Activated CD4-positive, alpha-beta T cell treated with anti-CD3 and anti-CD28 coated beads, Interleukin-2, Interleukin-6, amounts not matched to agents 100 ng/mL and 50 ng/mL, durations not matched to agents 16 hours and 8 hours (primary cell): Measurements from ENCODE around the gene TSPAN11.

ENCODE experiments used
- DNase-seq: peaks from one replicate; pipeline ENCODE4 v3.0.0-alpha.2; 2020

The TSPAN11 gene

DNA sequence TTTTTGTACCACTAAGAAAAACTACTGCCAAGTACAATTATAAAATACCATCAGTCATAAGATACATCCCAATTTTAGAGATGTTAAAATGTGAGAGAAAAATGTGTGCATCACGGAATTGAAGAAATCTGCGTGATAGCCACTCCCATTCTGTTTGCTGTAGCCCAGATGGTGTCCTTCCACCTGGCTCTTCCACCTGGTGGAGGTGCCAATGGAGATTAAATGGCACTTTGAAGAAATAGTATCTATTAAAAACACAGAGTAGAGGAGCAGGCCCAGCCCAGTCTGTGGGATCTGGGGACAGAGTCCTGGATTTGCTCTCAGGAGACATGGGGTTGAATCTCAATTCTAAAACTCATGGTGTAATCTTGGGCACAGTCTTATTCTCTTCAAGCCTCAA is 35.5 kb downstream of the TSPAN11 start:
- no peak for DNase-seq

- no peak for DNase-seq
Measured at GRCh38 chr12:30963709-30964564, 37.4 kb downstream of the TSPAN11 start.

DNA sequence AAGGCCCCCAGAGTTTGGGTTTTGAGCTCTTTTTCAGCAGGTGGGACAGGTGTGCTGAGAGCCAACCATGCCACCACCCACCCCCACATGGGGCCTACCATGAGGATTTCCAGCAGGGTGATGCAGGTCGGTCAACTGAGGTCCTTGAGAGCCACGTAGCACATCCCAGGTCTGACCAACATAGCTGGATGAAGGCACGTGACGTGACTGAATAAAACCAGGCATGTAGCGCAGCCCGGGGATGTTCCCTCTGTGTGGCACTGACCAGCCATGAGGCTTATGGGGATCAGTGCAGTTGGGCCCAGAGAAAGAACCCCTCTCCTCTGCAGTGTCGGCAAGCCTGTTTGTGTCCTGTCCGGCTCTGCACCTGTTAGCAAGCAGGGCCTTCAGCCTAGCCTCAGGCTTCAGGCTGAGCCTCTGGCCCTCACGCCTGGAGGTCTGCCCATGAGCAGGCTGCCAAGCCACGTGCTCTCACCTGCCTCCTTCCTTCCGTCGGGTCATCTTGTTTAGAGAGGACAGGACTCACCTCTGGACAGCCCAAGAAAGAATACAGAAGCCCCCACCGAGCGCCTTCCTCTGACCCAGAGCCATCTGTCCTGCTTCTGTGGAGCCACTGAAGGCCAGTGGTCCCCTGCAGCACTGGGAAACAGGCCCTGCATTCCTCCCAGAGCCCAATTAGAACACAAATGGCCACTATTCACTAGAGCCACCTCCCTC is 38.5 kb downstream of the TSPAN11 start:
- no peak for DNase-seq

GRCh38 chr12:30965613-30965985 is 39.1 kb downstream of the TSPAN11 start:
- no peak for DNase-seq

- DNase-seq = no peak
Measured at GRCh38 chr12:30967026-30967425, 40.5 kb downstream of the TSPAN11 start.

DNA sequence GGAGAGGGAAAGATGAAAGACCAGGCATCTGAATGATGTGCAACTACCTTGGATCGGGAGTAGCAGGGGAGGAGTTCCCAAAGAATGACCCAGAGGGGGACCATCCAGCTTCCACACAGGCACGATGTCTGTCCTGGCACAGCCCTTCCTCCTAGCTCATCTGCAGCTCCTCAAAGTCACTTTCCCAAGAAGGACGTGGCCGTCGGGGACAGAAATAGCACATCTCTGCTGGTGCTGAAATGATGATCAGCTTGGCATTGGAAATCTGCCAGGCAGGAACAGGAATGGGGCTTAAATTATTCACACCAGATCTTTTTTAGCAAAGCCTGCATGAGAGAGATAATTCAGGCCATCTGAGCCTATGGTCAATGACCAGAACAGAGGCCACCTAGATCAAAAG is 41.7 kb downstream of the TSPAN11 start:
- no peak for DNase-seq

DNA sequence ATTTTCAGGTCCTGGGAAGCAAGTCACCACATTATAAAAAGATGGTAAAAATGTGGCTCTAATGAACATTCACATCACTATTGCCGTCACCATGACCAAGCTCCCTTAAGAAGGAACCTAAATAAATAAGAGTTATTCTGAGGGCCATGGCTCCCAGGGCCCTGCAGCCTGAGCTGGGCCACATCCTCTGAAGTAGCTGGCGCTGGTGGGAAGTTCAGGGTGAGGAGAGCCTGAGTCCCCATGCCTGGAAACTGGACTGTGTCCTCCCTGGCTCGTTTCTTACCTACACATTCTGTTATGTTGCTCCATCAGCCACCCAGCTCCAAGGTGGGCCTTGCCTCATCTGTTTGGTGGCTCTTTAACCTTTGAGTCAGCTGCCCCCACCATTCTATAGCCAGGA is 42.5 kb downstream of the TSPAN11 start:
- no peak for DNase-seq

GRCh38 chr12:30969606-30970395 is 43.3 kb downstream of the TSPAN11 start:
- no peak for DNase-seq

DNA sequence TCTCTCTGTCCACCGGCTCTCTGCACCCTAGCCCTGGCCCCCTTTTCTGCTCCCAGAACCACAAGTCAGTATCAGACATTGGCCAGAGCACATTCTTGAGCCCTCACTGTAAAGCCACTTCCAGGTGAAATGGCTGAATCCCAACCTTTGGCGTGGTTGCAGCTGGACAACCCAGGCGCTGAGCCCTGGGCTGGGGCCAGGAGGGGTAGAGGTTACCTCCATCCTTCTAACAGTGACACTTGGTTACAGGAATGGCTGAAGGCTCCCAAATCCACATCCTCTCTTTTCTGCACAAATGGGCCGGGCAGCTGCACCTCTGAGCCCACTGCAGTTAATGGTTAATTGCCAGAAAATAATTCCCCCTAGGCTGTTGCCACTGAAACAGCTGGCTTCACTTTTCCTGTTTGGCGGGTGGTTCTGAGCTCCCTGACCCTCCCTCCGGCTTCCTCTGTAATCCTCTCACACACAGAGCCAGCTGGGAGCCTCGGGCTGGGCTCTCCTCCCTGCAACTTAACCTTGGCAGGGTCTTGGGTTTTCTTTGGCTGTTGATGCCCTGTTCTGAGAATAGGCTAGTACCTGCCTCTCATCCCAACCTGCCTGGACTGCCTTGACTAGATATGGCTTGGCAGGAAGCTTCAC is 44.1 kb downstream of the TSPAN11 start:
- DNase-seq = no peak

DNA sequence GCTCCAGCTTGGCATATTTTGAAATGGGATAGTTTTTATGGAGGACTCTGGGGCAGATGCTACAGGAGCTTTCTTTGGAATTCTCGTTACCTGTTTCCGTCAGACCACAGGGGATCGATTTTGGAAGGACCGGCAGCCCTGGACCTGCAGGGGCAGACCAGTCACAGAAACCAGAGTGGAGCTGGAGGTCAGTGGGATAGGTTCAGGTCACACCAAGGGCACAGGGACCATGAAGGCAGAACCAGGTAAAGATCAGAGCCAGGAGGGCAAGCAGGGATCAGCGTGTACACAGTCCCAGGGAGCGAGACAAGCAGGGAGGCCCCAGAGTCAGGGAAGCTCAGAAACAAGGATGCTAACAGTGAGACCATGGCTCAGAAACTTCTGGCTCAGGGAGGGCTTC is 45.5 kb downstream of the TSPAN11 start:
- no peak for DNase-seq

- DNase-seq = no peak
Measured at GRCh38 chr12:30973175-30973574, 46.6 kb downstream of the TSPAN11 start.

DNA sequence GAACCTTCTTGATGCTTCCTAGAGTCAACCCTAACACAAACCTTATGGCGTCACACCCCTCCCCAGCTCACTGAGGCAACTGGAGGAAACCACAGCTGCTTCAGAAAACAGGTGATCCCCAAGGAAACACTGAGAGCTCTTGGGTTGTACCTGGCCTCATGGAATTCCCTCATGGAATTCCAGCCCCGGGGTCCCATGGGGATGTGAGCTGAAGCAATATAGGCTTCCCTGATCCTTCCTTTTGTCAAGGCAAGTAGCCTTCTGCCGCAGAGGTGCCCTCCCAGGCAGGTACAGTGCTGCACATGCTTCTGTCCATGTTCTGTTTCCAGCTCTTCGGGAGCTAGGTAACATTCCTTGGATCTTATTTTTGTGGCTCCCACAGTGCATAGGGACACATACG is 47.3 kb downstream of the TSPAN11 start:
- no peak for DNase-seq

DNA sequence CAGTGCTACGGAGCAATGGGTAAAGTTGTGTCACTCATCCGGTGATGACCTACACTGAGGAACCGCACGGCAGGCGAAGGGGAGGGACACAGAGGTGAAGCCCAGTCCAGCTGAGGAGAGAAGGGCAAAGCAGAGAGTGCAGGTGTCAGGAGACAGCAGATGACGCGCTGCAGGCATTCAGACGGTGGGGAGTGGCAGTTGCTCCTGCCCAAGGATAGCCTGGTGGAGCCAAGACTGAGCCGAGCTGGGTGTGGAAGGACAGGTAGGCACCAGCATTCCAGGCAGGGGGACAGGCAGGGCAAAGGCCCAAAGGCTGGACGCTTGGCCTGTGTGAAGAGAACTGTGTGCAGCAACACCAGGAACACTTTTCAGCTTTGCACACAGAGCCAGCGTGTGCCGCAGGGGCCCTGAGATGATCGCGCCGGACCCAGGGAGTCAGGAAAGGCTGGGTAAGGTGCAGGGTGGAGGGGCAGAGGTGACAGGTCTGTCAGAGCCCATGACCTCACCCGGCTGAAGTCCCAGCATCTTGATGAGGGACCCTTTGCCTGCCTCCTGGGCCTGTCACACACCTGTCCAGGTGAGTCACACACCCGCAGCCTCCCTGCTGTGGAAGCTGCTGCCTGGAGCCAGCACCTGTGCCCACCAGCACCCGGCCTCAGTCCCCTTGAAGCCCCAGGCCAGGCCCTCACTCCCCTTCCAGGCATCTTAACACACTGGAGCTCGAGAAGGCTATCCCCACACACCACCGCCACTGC is 48.4 kb downstream of the TSPAN11 start:
- DNase-seq = no peak

GRCh38 chr12:30975581-30975980 is 49.0 kb downstream of the TSPAN11 start:
- no peak for DNase-seq

DNA sequence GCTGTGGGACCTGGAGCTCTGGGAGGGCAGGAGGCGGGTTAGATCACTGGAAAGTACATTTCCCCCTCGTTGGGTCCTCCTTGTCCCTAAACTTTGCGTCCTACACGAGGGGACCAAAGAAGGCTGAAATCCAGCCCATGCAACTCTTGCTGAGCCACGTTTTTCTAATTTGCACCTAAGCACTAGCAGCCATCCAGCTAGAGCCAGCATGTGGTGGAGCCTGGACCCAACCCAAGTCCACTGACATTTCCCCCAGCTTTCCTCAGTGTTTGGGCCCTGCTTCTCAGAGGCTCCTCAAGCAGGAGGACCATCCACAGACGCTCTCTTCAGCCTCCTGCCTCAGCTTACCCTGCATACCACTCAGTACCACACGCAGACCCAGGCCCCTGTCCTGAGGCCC is 49.7 kb downstream of the TSPAN11 start:
- no peak for DNase-seq

GRCh38 chr12:30977124-30977523 is 50.6 kb downstream of the TSPAN11 start:
- DNase-seq = no peak

DNA sequence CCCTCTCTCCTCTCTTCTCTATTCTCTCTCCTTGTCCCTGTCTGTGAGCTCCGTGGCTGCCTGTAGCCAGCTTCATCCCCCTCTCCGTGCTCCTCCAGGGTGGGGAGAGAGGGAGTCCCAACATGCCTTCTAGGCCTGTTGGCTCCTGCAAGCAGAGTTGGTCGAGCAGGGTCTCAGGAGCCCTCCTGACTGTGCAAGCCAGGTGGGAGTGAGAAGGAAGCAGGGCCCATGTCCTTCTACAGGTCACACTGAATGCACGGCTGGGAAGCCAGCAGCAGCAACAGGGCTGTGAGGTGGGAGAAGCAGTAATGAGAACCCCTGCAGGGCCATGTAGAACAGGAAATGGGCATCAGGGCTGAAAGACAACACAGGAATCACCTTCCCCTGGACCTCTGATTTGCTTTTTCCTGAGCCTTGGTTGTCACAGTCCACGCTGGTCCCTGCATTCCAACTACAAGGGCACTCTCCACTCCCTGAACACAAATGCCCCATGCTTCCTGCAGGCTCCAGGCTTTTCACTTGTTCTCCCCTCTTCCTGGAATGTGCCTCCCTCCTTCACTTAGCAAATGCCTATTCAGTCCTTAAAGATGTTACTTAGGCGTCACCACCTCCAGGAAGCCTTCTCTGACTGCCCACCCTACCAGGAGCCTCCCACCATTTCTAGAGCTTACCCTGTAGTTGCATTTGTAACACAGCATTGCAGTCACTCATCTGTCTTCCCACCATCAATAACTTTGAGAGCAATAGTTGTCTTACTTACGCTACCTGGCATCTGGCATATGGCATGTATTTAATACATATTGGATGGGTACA is 51.2 kb downstream of the TSPAN11 start:
- no peak for DNase-seq

GRCh38 chr12:30978639-30979038 is 52.1 kb downstream of the TSPAN11 start:
- DNase-seq = no peak

DNA sequence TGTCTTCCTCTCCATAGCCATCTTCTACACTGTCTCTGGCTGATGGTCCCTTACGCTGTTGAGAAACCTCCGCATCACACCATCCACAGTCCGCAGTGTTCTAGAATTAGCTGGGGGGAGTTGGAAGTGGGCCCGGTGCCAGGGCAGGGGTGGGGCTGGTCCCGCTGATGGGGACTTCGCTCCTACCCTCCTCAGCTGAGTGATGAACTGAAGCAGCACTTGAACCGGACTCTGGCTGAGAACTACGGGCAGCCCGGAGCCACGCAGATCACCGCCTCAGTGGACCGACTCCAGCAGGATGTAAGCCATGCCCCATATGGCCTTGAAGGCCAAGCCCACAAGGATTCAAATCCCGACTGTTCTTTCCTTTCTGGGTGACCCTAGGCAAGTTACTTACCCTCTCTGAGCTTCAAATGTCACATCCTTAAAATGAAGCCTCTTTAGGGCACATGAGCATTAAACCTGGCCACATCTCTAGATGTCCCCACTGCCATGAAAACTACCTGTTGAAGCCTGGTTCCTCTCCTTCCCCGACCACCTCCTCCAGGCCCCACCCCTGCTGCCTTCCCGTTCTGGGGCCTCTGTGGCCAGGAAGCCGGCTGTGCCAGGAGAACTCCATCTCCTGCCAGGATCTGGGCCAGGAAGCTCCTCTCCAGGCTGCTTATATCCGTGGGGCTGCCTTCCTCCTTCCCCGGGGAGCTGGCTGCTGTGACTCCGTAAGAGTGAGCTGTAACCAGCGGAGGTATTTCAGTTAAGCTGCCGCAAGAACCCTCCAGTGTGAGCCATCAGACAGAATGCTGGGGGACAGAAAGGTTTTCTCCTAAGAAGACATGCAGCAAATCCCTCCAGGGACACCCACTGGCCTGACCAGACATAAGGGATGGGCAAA is 53.1 kb downstream of the TSPAN11 start:
- no peak for DNase-seq

DNA sequence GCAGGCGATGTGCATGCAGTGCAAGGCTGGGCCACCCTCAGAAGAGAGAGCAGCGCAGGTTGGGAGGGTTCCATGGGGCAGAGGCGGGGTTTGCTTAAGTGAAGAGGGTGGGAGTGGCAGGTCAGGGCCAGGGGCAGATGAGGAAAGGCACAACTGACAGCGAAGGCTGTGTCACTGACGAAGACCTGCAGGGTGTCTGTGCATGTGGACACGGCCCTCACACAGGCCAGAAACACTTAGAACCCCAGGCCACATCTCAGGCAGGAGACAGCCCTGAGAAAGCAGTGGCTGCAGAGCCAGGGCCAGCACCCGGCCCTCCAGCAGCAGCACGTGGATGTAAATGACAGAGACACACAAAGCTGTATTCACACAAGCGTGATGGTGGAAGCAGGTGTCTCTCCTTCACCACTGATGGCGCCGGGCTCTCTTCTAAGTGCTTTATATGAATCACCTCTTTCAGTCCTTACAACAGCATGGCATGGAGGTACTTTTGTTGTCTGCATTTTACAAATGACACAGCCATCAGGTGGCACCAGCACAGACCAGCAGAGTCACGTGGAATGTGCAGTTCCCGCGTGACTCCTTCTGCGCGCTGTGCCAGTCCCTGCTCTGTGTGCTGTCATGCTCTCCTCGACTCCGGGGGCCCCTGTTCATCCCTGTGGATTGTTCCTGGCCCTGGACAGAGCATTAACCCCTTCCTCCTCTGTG is 54.6 kb downstream of the TSPAN11 start:
- DNase-seq = no peak
